Esophagus muscularis mucosa (tissue), 4 donors: ENCODE measurements around the gene STUM. TPM values are rescaled to one million over a fixed set of nuclear protein-coding genes. Genes with fewer than 3 reads are reported as not detected.

ENCODE experiments used
- DNase-seq: peaks from one replicate; pipeline ENCODE4 v3.0.0-alpha.2; 2017; ENCODE audit errors: extremely low spot score
- H3K27ac ChIP-seq, 4 donors: fragments of 200-600 bp; sonication (generic); replicated peaks in 1 of 4; 1 replicate in 3 of 4; 2 replicates in 1 of 4; pipeline ENCODE4 v1.5.1; 2016 to 2019; ENCODE audit warnings: mild to moderate bottlenecking in 1 of 4
- H3K27me3 ChIP-seq, 4 donors: fragments of 200-600 bp; sonication (generic); one replicate each; pipeline versions ENCODE4 v1.5.1 to v1.6.0; 2016 to 2019
- H3K36me3 ChIP-seq, 4 donors: fragments of 200-600 bp; sonication (generic); one replicate each; pipeline ENCODE4 v1.5.1; 2016 to 2019
- H3K4me1 ChIP-seq, 4 donors: fragments of 200-600 bp; sonication (generic); one replicate each; pipeline ENCODE4 v1.5.1; 2016 to 2019
- H3K4me3 ChIP-seq, 4 donors: fragments of 200-600 bp; sonication (generic); 1 replicate in 2 of 4; 2 replicates in 2 of 4; pipeline ENCODE4 v1.5.1; 2016 to 2019; ENCODE audit warnings: mild to moderate bottlenecking in 4 of 4, moderate library complexity in 1 of 4
- H3K9me3 ChIP-seq, 4 donors: fragments of 200-600 bp; sonication (generic); 1 replicate in 3 of 4; 2 replicates in 1 of 4; pipeline ENCODE4 v1.5.1; 2016 to 2019
- EP300 ChIP-seq: sonication (generic); formaldehyde crosslinking; IDR thresholded peaks from one replicate; pipeline ENCODE4 v1.6.1; 2017; ENCODE audit warnings: antibody characterized with exemption
- POLR2A ChIP-seq: fragments of 450-650 bp; IDR thresholded peaks from one replicate; pipeline ENCODE4 v1.6.1; 2017; ENCODE audit warnings: antibody characterized with exemption, moderate library complexity, mild to moderate bottlenecking, low read depth
- POLR2AphosphoS5 ChIP-seq, 2 donors: sonication (generic); formaldehyde crosslinking; IDR thresholded peaks; one replicate each; pipeline ENCODE4 v1.6.1; 2017; ENCODE audit warnings: antibody characterized with exemption in 2 of 2
- WGBS: methylation state at CpG from one replicate; pipeline ENCODE4 v1.1.5; 2018; 5-methylcytosine and 5-hydroxymethylcytosine counted together
- intact Hi-C: fragments of 100-400 bp; cut with DNase I; formaldehyde crosslinking; loops from one replicate; pipeline ENCODE4 v1.15.1; 2023
- total RNA-seq, 4 donors: library from RNA; depleted of rRNA; stranded (reverse); fragments of >200 nt; gene quantifications; one replicate each; pipeline versions ENCODE4 v1.1.0 to v1.2.1, GENCODE V29; 2016
- TF ChIP-seq, protein P1 (sequence below), 3 experiments: fragments of 200-600 bp in 2 of 3; fragments of 450-650 bp in 1 of 3; sonication (generic) in 2 of 3; IDR thresholded peaks; one replicate each; pipeline ENCODE4 v1.5.1; 2017 to 2019; ENCODE audit warnings: antibody characterized with exemption in 3 of 3, mild to moderate bottlenecking in 2 of 3, moderate library complexity in 1 of 3

STUM gene
- total RNA-seq, 4 donors from 2014 or later, result 3.1 to 7.6 (median 6.3) TPM

DNA sequence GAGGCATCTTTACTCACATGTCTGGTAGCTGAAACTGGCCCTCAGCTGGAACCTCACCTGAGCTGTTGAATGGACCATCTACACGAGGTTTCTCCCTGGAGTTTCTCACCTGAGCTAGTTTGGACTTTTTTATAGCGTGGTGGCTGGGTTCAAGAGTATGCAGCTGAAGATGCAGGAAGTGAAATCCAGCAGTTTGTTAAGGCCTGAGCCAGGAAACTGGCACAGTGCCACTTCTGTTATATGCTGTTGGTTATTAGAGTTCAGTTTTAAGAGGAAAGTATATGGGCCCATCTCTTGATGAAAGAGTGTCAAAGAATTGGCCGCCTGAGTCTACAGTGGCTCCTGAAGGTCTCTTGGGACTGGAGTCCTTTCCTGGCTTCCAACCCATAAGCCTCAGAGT is 35.6 kb downstream of the STUM start:
- no peak for DNase-seq
- H3K4me3 ChIP-seq, result no peak overlapping the region
- no peaks in the 10 kb centered on the region for H3K36me3 ChIP-seq
- no peak overlapping the region for H3K27ac ChIP-seq
- intact Hi-C loops, result no loop called here
- 74% methylated on average over 3 of the region's 3 CpGs for WGBS
- H3K9me3 ChIP-seq, result no peaks in the 10 kb centered on the region
- no peaks in the 10 kb centered on the region for H3K27me3 ChIP-seq
- H3K4me1 ChIP-seq, result peaks cover 0 to 14% (median 9%) of the 10 kb centered on the region in 4 donors
- TF ChIP-seq POLR2A (no peak), EP300 (no peak), POLR2AphosphoS5 (IDR thresholded peaks at IDR 0.05) (no peak)
- TF ChIP-seq, protein P1, sequence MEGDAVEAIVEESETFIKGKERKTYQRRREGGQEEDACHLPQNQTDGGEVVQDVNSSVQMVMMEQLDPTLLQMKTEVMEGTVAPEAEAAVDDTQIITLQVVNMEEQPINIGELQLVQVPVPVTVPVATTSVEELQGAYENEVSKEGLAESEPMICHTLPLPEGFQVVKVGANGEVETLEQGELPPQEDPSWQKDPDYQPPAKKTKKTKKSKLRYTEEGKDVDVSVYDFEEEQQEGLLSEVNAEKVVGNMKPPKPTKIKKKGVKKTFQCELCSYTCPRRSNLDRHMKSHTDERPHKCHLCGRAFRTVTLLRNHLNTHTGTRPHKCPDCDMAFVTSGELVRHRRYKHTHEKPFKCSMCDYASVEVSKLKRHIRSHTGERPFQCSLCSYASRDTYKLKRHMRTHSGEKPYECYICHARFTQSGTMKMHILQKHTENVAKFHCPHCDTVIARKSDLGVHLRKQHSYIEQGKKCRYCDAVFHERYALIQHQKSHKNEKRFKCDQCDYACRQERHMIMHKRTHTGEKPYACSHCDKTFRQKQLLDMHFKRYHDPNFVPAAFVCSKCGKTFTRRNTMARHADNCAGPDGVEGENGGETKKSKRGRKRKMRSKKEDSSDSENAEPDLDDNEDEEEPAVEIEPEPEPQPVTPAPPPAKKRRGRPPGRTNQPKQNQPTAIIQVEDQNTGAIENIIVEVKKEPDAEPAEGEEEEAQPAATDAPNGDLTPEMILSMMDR (IDR thresholded peaks at IDR 0.05), result no peak

DNA sequence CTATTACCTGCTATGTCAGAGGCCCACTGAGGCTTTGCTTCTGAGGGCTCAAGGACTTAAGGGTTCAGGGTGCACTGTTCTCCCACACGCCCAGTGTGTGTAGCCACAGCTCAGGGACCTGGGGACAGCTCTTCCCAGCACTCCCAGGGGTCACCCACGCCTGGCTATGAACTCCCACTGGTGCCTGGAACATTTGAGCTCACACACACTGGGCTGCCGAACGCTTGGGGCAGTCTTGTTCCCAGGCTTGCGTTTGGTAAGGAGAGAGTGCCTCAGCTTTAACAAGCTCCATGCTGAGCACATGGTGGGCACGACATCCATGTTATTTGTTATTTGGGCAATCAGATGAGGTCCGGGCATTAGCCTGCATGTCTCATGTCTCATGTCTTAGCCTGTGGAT is 37.6 kb downstream of the STUM start:
- Histone ChIP-seq H3K36me3 (no peaks in the 10 kb centered on the region), H3K9me3 (no peaks in the 10 kb centered on the region), H3K27me3 (no peaks in the 10 kb centered on the region), H3K4me3 (no peak overlapping the region), H3K4me1 (peaks cover 0 to 16% (median 10%) of the 10 kb centered on the region in 4 donors), H3K27ac (no peak overlapping the region)
- WGBS, result 92% methylated on average over 5 of the region's 7 CpGs
- TF ChIP-seq POLR2AphosphoS5 (IDR thresholded peaks at IDR 0.05), result no peak
- no peak for TF ChIP-seq POLR2A
- no peak for TF ChIP-seq EP300
- TF ChIP-seq, protein P1 (IDR thresholded peaks at IDR 0.05), result no peak
- intact Hi-C loops, result no loop called here
- no peak for DNase-seq

DNA sequence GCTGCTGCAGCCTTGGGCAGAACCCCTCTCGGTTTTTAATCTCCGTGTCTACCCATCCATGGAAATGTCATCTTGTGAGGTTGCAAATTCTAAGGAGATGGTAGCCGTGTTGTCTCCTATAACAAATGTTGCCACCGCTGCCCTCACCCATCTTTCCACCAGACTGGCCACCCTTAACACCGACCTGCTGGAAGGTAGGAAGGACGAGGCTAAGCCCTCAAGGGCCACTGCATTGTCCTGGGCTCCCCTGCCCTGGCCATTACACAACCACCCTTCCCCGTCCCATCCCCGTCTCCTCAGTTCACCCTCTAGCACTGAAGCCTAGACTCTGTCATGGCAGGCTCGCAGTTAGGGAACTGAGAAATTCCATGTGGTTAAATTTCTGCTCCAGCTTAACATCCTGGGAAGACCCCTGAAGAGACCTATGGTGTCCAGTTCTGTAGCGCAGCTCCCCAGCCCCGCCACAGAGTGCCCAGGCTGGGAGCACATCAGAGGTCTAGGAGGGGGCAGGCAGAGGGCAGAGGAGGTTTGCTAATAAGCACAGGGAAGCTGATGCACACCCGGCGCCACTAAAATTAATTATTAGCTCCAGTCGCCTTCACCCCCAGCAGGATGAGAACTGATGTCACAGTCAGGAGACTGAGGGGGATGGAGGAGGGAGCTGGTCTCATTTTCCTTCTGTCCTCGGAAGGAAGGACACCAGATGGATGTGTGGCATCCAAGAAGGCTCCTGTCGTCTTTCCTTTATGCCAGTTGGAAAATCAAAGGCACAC is 38.3 kb downstream of the STUM start:
- Histone ChIP-seq H3K27me3 (no peaks in the 10 kb centered on the region), H3K27ac (no peak overlapping the region), H3K4me3 (no peak overlapping the region), H3K9me3 (no peaks in the 10 kb centered on the region), H3K4me1 (peaks cover 0 to 16% (median 10%) of the 10 kb centered on the region in 4 donors), H3K36me3 (no peaks in the 10 kb centered on the region)
- no peak for DNase-seq
- intact Hi-C loops, result no loop called here
- no peak for TF ChIP-seq POLR2AphosphoS5 (IDR thresholded peaks at IDR 0.05)
- no peak for TF ChIP-seq POLR2A
- TF ChIP-seq, protein P1 (IDR thresholded peaks at IDR 0.05), result no peak
- no peak for TF ChIP-seq EP300
- 84% methylated on average over 16 of the region's 16 CpGs for WGBS

DNA sequence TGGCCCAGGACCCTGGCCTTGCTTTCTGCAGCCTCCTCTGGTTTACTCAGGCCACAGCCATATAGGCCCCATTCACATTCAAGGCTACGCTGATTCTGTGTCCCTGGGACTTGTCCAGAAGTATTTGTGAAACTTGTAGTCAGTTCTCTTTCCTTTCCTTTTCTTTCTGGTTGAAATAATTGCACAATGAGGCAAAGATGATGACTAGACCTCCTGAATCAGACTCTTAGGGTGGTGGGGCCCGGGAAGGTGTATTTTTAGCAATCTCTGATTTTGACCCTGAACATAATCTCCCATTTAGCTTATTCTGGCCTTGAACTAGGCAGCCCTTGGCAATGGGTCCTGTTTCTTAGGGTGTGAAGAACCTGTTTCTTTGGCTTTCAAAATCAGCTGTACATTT is 39.9 kb downstream of the STUM start:
- Histone ChIP-seq H3K4me3 (no peak overlapping the region), H3K27me3 (no peaks in the 10 kb centered on the region), H3K36me3 (no peaks in the 10 kb centered on the region), H3K4me1 (peaks cover 0 to 16% (median 10%) of the 10 kb centered on the region in 4 donors), H3K9me3 (no peaks in the 10 kb centered on the region), H3K27ac (peak overlapping the region; percentile 40 to 70 (median 48))
- intact Hi-C loops, result no loop called here
- DNase-seq, result no peak
- 68% methylated on average over 2 of the region's 2 CpGs for WGBS
- TF ChIP-seq POLR2AphosphoS5 (IDR thresholded peaks at IDR 0.05) (no peak), EP300 (no peak), POLR2A (no peak)
- TF ChIP-seq, protein P1 (IDR thresholded peaks at IDR 0.05), result no peak
